ENCODE data around the gene FOXL2. TPM values are rescaled to one million over a fixed set of nuclear protein-coding genes. Genes with fewer than 3 reads are reported as not detected.

The FOXL2 gene
- total and polyA plus RNA-seq, 10 of the 15 experiments (the other 5 are each of a cell fraction or from before 2014, with no cell fraction given): not detected

DNA sequence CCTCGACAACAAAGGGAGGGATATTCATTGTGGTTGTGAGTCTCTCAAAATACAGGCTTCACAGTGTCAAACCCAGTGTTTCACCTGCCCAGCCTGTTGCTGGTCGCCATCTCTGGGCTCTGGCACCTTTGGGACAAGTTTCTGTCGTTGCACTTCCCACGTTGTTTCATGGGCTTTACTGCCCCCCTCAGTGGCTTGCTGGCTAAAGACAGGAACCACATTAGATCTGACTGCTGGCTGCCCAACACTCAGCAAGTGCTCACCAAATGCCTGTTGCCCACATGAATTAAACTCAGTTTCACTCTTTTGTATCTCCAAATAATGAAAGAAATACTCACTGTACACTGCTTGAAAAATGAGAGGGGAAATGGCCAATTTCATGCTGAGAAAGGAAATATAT, 27.6 kb downstream of the FOXL2 start:
- H3K27me3 ChIP-seq (replicated peaks in 1 of 2; ENCODE audit: control insufficient read depth in 2 of 2, insufficient read depth in 2 of 2, low read length in 1 of 2): no peaks in the 10 kb centered on the region; a peak in 1 of 4 replicates
- ChIA-PET POLR2A (no interaction called here), CTCF (interaction anchor here (0.9 to 18.6 kb wide), 8 partner anchors 219 to 1088 kb away, joined by 3 to 451 read pairs (median 45); partner anchors contain the start of gene CEP70), RAD21 (ENCODE audit: unreplicated experiment) (interaction anchor here (1.2 to 3.1 kb wide), 3 partner anchors 219 to 440 kb away, joined by 3 to 16 read pairs (median 14); partner anchors contain the start of gene CEP70), SMC1A (ENCODE audit: uncharacterized antibody, unreplicated experiment) (interaction anchor here (0.7 to 1.7 kb wide), 7 partner anchors 12 to 504 kb away, joined by 3 to 6 read pairs (median 3); partner anchors contain the start of gene CEP70)
- no peak for ATAC-seq
- peaks cover 3% of the 10 kb centered on the region; the same call in 1 of the 2 replicates for H3K4me1 ChIP-seq (ENCODE audit: control insufficient read depth, insufficient read depth, low read length)
- 0% methylated on average over 4 of the region's 4 CpGs for WGBS (ENCODE audit: insufficient coverage, insufficient replicate concordance, low lambda C conversion rate, missing lambda C conversion rate)
- no TSS peak for BruUV-seq (replicated peaks)
- no peaks in the 10 kb centered on the region for H3K9me3 ChIP-seq (replicated peaks; ENCODE audit: control insufficient read depth, insufficient read depth, low read length)
- no peak overlapping the region for H2AFZ ChIP-seq (ENCODE audit: control insufficient read depth, low read depth, low read length)
- H3K27ac ChIP-seq (ENCODE audit: control insufficient read depth, insufficient read depth): no peak overlapping the region
- no peaks in the 10 kb centered on the region for H3K36me3 ChIP-seq (ENCODE audit: control insufficient read depth in 2 of 2, insufficient read depth in 2 of 2, low read length in 1 of 2)
- intact Hi-C loops (cut with micrococcal nuclease; ENCODE audit: unreplicated experiment): loop anchor here (5.0 kb wide), 1 partner anchor 127 kb away; no protein-coding TSS in a partner anchor
- TF ChIP-seq CTCF (IDR thresholded peaks at IDR 0.05 in 2 of 3, conservative IDR thresholded peaks at IDR 0.05 in 1 of 3; ENCODE audit: control insufficient read depth in 2 of 3, extremely low read depth in 1 of 3, insufficient read depth in 1 of 3, low read depth in 3 of 3, low read length in 3 of 3): peak in 1 of 3 experiments; percentile 8; a peak in 1 of 6 replicates
- TF ChIP-seq SPI1 (IDR thresholded peaks at IDR 0.05; ENCODE audit: borderline replicate concordance, insufficient read depth, low read depth, low read length): no peak
- no peak overlapping the region for H3K9ac ChIP-seq (ENCODE audit: control insufficient read depth, insufficient read depth, low read length)
- FAIRE-seq: no peak
- H3K4me2 ChIP-seq (ENCODE audit: control insufficient read depth, insufficient read depth): no peak overlapping the region
- no peak for DNase-seq (ENCODE audit: low read depth, low spot score)
- in situ Hi-C loops (cut with MboI): loop anchor here (5.0 to 10.0 kb wide), 4 partner anchors 222 to 855 kb away; no protein-coding TSS in a partner anchor
- H3K79me2 ChIP-seq (ENCODE audit: control insufficient read depth, insufficient read depth, low read length): no peaks in the 10 kb centered on the region
- no peak overlapping the region for H3K4me3 ChIP-seq
- no peaks in the 10 kb centered on the region for H4K20me1 ChIP-seq (ENCODE audit: control insufficient read depth, insufficient read depth)
